GM23338 (cell line): Measurements from ENCODE around the gene FEV. TPM values are rescaled to one million over a fixed set of nuclear protein-coding genes. Genes with fewer than 3 reads are reported as not detected.

Experiments used
- ATAC-seq: fragments of 200-7000 bp; cut with Tn5 transposase; 3 replicates; pipeline ENCODE4 v1.9.1; 2020
- DNase-seq: peaks from one replicate; pipeline ENCODE4 v3.0.0-alpha.2; 2015; ENCODE audit warnings: low spot score
- H2AFZ ChIP-seq: fragments of 200-600 bp; sonication (generic); 2 replicates; pipeline ENCODE4 v1.8.0; 2016; ENCODE audit warnings: antibody characterized with exemption, mild to moderate bottlenecking, moderate library complexity
- H3F3A ChIP-seq: fragments of 200-600 bp; sonication (generic); replicated peaks from 2 replicates; pipeline ENCODE4 v1.8.0; 2017; ENCODE audit warnings: antibody characterized with exemption, mixed run types, low read depth
- H3K27ac ChIP-seq: fragments of 200-600 bp; sonication (generic); 2 replicates; pipeline ENCODE4 v1.6.1; 2016; ENCODE audit warnings: low read depth
- H3K27me3 ChIP-seq: fragments of 200-600 bp; sonication (generic); 2 replicates; pipeline ENCODE4 v1.8.0; 2016; ENCODE audit warnings: mild to moderate bottlenecking, mixed run types, moderate library complexity; ENCODE audit not compliant: insufficient read depth
- H3K36me3 ChIP-seq: fragments of 200-600 bp; sonication (generic); 2 replicates; pipeline ENCODE4 v1.8.0; 2016; ENCODE audit warnings: mild to moderate bottlenecking; ENCODE audit not compliant: insufficient read depth
- H3K4me1 ChIP-seq: fragments of 200-600 bp; sonication (generic); 2 replicates; pipeline ENCODE4 v1.8.0; 2016; ENCODE audit warnings: mild to moderate bottlenecking, moderate library complexity; ENCODE audit not compliant: insufficient read depth
- H3K4me2 ChIP-seq: fragments of 200-600 bp; sonication (generic); 2 replicates; pipeline ENCODE4 v1.7.1; 2017; ENCODE audit warnings: mixed run types
- H3K4me3 ChIP-seq: fragments of 200-600 bp; sonication (generic); 2 replicates; pipeline ENCODE4 v1.6.1; 2016; ENCODE audit warnings: mixed run types
- H3K79me2 ChIP-seq: fragments of 200-600 bp; sonication (generic); replicated peaks from 2 replicates; pipeline ENCODE4 v1.8.0; 2017; ENCODE audit warnings: mild to moderate bottlenecking; ENCODE audit not compliant: insufficient read depth
- H3K9me2 ChIP-seq: fragments of 200-600 bp; sonication (generic); 2 replicates; pipeline ENCODE4 v1.8.0; 2017; ENCODE audit not compliant: insufficient read depth
- H4K20me1 ChIP-seq: fragments of 200-600 bp; sonication (generic); replicated peaks from 2 replicates; pipeline ENCODE4 v1.8.0; 2017; ENCODE audit warnings: mild to moderate bottlenecking; ENCODE audit not compliant: insufficient read depth
- H3K27ac Mint-ChIP-seq: 2 replicates; pipeline ENCODE4 v1.8.0; 2020; ENCODE audit warnings: inconsistent platforms, mild to moderate bottlenecking, moderate library complexity, mixed read lengths
- H3K27me3 Mint-ChIP-seq: 3 replicates; pipeline ENCODE4 v1.8.0; 2022; ENCODE audit warnings: low read depth, mild to moderate bottlenecking, moderate library complexity, mixed read lengths, inconsistent platforms; ENCODE audit not compliant: insufficient read depth, poor library complexity
- H3K36me3 Mint-ChIP-seq: 3 replicates; pipeline ENCODE4 v1.8.0; 2021; ENCODE audit warnings: low read depth, mild to moderate bottlenecking, inconsistent platforms, moderate library complexity, mixed read lengths
- H3K4me1 Mint-ChIP-seq: 3 replicates; pipeline ENCODE4 v1.8.0; 2020; ENCODE audit warnings: mild to moderate bottlenecking, inconsistent platforms, mixed read lengths
- H3K4me3 Mint-ChIP-seq: 3 replicates; pipeline ENCODE4 v1.8.0; 2021; ENCODE audit warnings: moderate library complexity, mild to moderate bottlenecking, inconsistent platforms, mixed read lengths
- H3K9me3 Mint-ChIP-seq: 3 replicates; pipeline ENCODE4 v1.8.0; 2020; ENCODE audit warnings: moderate library complexity, mild to moderate bottlenecking, inconsistent platforms, mixed read lengths
- CREB1 ChIP-seq: fragments of 250-450 bp; sonication (Bioruptor Pico); IDR thresholded peaks from 2 replicates; pipeline ENCODE4 v1.5.0; 2020; ENCODE audit warnings: low read depth, mild to moderate bottlenecking, moderate library complexity
- ETS1 ChIP-seq: IDR thresholded peaks from 2 replicates; pipeline ENCODE4 v1.6.1; 2016; ENCODE audit warnings: antibody characterized with exemption
- EZH2 ChIP-seq: fragments of 200-600 bp; sonication (generic); IDR thresholded peaks from one replicate; pipeline ENCODE4 v1.8.0; 2017; ENCODE audit warnings: antibody characterized with exemption, mild to moderate bottlenecking, low read depth; ENCODE audit not compliant: unreplicated experiment
- JUNB ChIP-seq: IDR thresholded peaks from one replicate; pipeline ENCODE4 v1.6.1; 2016; ENCODE audit warnings: antibody characterized with exemption; ENCODE audit not compliant: unreplicated experiment
- POLR2AphosphoS5 ChIP-seq: IDR thresholded peaks from 2 replicates; pipeline ENCODE4 v1.6.1; 2016; ENCODE audit warnings: antibody characterized with exemption, low read depth
- REST ChIP-seq: IDR thresholded peaks from one replicate; pipeline ENCODE4 v1.6.1; 2018; ENCODE audit warnings: antibody characterized with exemption; ENCODE audit not compliant: unreplicated experiment
- STAT1 ChIP-seq: IDR thresholded peaks from one replicate; pipeline ENCODE4 v1.6.1; 2016; ENCODE audit warnings: antibody characterized with exemption; ENCODE audit not compliant: unreplicated experiment
- ZNF462 ChIP-seq: fragments of 250-450 bp; sonication (Bioruptor Pico); IDR thresholded peaks from 2 replicates; pipeline ENCODE4 v1.5.0; 2020; ENCODE audit warnings: mild to moderate bottlenecking, moderate library complexity
- polyA plus RNA-seq: library from polyadenylated mRNA; unstranded; fragments of >200 nt; fragmentation: Nextera tagmentation; extraction: Ambion mirVana; gene quantifications from 2 replicates; pipeline ENCODE4 v1.2.1, GENCODE V29; 2016
- total RNA-seq: library from RNA; depleted of rRNA; stranded (reverse); fragments of >200 nt; shearing (Covaris generic); gene quantifications from 2 replicates; pipeline ENCODE4 v1.2.3, GENCODE V29; 2014

The FEV gene
- total and polyA plus RNA-seq, 2 experiments from 2014 or later: not detected

- H4K20me1 ChIP-seq: no peaks in the 10 kb centered on the region; the same call in 1 of the 2 replicates
- no peaks in the 10 kb centered on the region for H3K9me2 ChIP-seq
- Mint-ChIP-seq H3K9me3 (no peaks in the 10 kb centered on the region), H3K4me3 (peak within 1 kb of the TSS; percentile 82), H3K27me3 (peaks cover 67% of the 10 kb centered on the region), H3K27ac (no peak within 1 kb of the TSS), H3K4me1 (peaks cover 28% of the 10 kb centered on the region), H3K36me3 (no peaks in the 10 kb centered on the region; the same call in 2 of the 3 replicates)
- no peak within 1 kb of the TSS for H3K27ac ChIP-seq
- H3K79me2 ChIP-seq: no peaks in the 10 kb centered on the region
- peak within 1 kb of the TSS; percentile 95 for H3K4me2 ChIP-seq
- H3K4me1 ChIP-seq: peaks cover 22% of the 10 kb centered on the region
- H2AFZ ChIP-seq: peak within 1 kb of the TSS; percentile 97
- H3F3A ChIP-seq: peaks cover 8% of the 10 kb centered on the region
- TF ChIP-seq REST: peak; percentile 7
- TF ChIP-seq ETS1: 0 out of 2 replicates have a peak, but pooled peaks have one; percentile 30
- TF ChIP-seq JUNB: no peak
- TF ChIP-seq STAT1: no peak
- peak; percentile 97 for TF ChIP-seq POLR2AphosphoS5
- TF ChIP-seq CREB1 (CRISPR knock-in tag): peak; percentile 76
- H3K4me3 ChIP-seq: peak within 1 kb of the TSS; percentile 83
- peaks cover 77% of the 10 kb centered on the region for H3K27me3 ChIP-seq
- DNase-seq: peak; percentile 97
- no peaks in the 10 kb centered on the region for H3K36me3 ChIP-seq
- ATAC-seq: peak; percentile 75
Measured at GRCh38 chr2:218959141-218959731, 25.7 kb downstream of the FEV start, which contains the start of gene CDK5R2. Gene CDK5R2 (plus strand): TSS chr2:218959666. CDS start chr2:218959821, 155 bp downstream.

GRCh38 chr2:218958276-218958675 lies 26.7 kb downstream of the FEV start:
- Histone ChIP-seq H3K4me1 (peaks cover 13% of the 10 kb centered on the region), H3K9me2 (no peaks in the 10 kb centered on the region), H3K79me2 (no peaks in the 10 kb centered on the region), H2AFZ (no peak overlapping the region), H3K4me2 (peak overlapping the region; percentile 95; the same call in 1 of the 2 replicates), H3K27ac (no peak overlapping the region), H3K36me3 (no peaks in the 10 kb centered on the region), H3K4me3 (no peak overlapping the region), H3F3A (peaks cover 8% of the 10 kb centered on the region), H4K20me1 (no peaks in the 10 kb centered on the region; the same call in 1 of the 2 replicates), H3K27me3 (peaks cover 76% of the 10 kb centered on the region)
- DNase-seq (no peak), ATAC-seq (no peak)
- Mint-ChIP-seq H3K4me1 (peaks cover 19% of the 10 kb centered on the region), H3K27ac (no peak overlapping the region), H3K27me3 (peaks cover 66% of the 10 kb centered on the region), H3K9me3 (no peaks in the 10 kb centered on the region), H3K36me3 (no peaks in the 10 kb centered on the region; the same call in 2 of the 3 replicates), H3K4me3 (peak overlapping the region; percentile 82)
- no peak for TF ChIP-seq ZNF462
- no peak for TF ChIP-seq EZH2
